AG04450 (cell line): ENCODE results near the gene PABPN1. TPM values are rescaled to one million over a fixed set of nuclear protein-coding genes. Genes with fewer than 3 reads are reported as not detected.

Experiments used
- CTCF ChIA-PET: fragments of 300-600, 350-600 bp; formaldehyde crosslinking; extraction: SDS; loops from one replicate; lab custom pipeline; 2022; ENCODE audit warnings: antibody characterized with exemption, inconsistent platforms; lab: Charles Lee
- POLR2A ChIA-PET: fragments of 350-600 bp; formaldehyde crosslinking; extraction: SDS; loops from one replicate; lab custom pipeline; 2021; ENCODE audit warnings: antibody characterized with exemption, inconsistent platforms; lab: Yijun Ruan, JAX
- DNase-seq: peaks from one replicate; pipeline ENCODE4 v3.0.0-alpha.2; 2011; ENCODE audit warnings: low read depth, low spot score
- H3K27ac ChIP-seq: one replicate; pipeline ENCODE4 v1.5.1; 2012; ENCODE audit warnings: low read depth, low read length, control low read depth
- H3K27me3 ChIP-seq: one replicate; pipeline ENCODE4 v1.6.0; 2012; ENCODE audit warnings: low read length; ENCODE audit not compliant: control insufficient read depth, insufficient read depth
- H3K4me3 ChIP-seq: 2 replicates; pipeline ENCODE4 v1.5.1; 2011; ENCODE audit warnings: mild to moderate bottlenecking, low read depth, low read length, control low read depth
- H3K9me3 ChIP-seq: 2 replicates; pipeline ENCODE4 v1.5.1; 2012; ENCODE audit warnings: low read length; ENCODE audit not compliant: control insufficient read depth, insufficient read depth
- polyA plus RNA-seq: library from polyadenylated mRNA; depleted of rRNA; stranded (reverse); fragments of >200 nt; gene quantifications from 2 replicates; pipeline ENCODE4 v1.2.3, GENCODE V29; 2011
- TF ChIP-seq, protein P1 (sequence below): IDR thresholded peaks from 2 replicates; pipeline ENCODE4 v1.5.1; 2011; ENCODE audit warnings: low read depth, low read length, control low read depth, inconsistent platforms

The PABPN1 gene
- polyA plus RNA-seq, 1 experiment, result 182 TPM

DNA sequence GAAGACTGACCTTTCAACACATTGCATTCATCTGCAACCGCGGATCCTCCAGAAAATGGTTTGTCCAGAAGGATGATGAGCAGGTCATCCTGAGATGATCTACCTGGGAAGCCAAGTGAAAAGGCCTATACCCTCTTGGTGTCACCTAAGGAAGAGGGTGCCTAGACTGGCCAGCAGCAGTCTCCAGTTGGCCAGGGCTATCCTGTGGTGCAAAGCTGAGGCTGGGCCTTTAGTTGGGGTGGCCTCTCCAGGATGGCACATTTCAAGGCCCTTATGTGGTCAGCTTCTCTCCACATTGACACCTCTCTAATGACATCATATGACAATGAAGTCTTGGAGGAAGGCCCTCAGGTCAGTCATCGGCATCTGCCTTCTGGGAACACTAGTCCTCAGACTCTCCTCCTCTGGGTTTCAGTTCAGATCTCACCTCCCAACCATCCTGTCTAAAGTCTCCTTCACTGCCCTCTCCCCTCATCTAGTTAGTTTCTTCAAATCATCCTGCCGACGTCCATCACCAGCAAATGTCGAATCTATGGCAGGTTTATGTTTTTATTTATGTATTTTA is 34.7 kb downstream of the PABPN1 start:
- TF ChIP-seq, protein P1, sequence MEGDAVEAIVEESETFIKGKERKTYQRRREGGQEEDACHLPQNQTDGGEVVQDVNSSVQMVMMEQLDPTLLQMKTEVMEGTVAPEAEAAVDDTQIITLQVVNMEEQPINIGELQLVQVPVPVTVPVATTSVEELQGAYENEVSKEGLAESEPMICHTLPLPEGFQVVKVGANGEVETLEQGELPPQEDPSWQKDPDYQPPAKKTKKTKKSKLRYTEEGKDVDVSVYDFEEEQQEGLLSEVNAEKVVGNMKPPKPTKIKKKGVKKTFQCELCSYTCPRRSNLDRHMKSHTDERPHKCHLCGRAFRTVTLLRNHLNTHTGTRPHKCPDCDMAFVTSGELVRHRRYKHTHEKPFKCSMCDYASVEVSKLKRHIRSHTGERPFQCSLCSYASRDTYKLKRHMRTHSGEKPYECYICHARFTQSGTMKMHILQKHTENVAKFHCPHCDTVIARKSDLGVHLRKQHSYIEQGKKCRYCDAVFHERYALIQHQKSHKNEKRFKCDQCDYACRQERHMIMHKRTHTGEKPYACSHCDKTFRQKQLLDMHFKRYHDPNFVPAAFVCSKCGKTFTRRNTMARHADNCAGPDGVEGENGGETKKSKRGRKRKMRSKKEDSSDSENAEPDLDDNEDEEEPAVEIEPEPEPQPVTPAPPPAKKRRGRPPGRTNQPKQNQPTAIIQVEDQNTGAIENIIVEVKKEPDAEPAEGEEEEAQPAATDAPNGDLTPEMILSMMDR, result no peak
- POLR2A ChIA-PET, result no interaction called here
- H3K27ac ChIP-seq, result no peak overlapping the region
- no peak overlapping the region for H3K4me3 ChIP-seq
- H3K27me3 ChIP-seq, result no peaks in the 10 kb centered on the region
- DNase-seq, result no peak
- H3K9me3 ChIP-seq, result no peaks in the 10 kb centered on the region
- CTCF ChIA-PET, result interaction anchor here (2.6 kb wide), 1 partner anchor 24 kb away, joined by 8 read pairs; no protein-coding TSS in a partner anchor

DNA sequence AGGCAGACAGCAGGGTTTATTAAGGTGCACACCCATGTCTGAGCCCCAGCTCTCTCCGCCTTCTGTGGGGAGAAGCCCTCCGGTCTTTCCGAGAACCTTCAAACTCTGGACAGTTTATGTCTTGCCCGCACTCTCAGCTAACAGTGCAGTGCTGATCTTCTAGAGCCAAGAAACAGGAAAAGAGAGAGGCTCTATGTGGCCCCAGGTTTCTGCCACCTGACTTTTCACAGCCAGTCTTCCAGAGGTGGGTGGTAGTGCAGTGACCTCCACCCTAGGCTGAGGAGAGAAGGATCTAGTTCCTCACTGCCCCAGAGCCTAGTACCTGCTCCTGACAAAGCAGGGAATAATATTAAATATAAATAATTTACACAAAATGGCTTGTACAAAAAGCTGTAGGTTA is 35.4 kb downstream of the PABPN1 start:
- Histone ChIP-seq H3K4me3 (no peak overlapping the region), H3K27me3 (no peaks in the 10 kb centered on the region), H3K9me3 (no peaks in the 10 kb centered on the region), H3K27ac (no peak overlapping the region)
- ChIA-PET CTCF (interaction anchor here (2.6 kb wide), 1 partner anchor 24 kb away, joined by 8 read pairs; no protein-coding TSS in a partner anchor), POLR2A (no interaction called here)
- no peak for DNase-seq
- TF ChIP-seq, protein P1, result no peak

- no peak overlapping the region for H3K27ac ChIP-seq
- POLR2A ChIA-PET, result no interaction called here
- no peak overlapping the region for H3K4me3 ChIP-seq
- TF ChIP-seq, protein P1, result no peak
- no peak for DNase-seq
- no peaks in the 10 kb centered on the region for H3K9me3 ChIP-seq
- CTCF ChIA-PET, result interaction anchor here (2.6 kb wide), 1 partner anchor 23 kb away, joined by 8 read pairs; no protein-coding TSS in a partner anchor
- H3K27me3 ChIP-seq, result no peaks in the 10 kb centered on the region
Measured at GRCh38 chr14:23357261-23357660, 36.0 kb downstream of the PABPN1 start.

- TF ChIP-seq, protein P1, result no peak
- POLR2A ChIA-PET, result no interaction called here
- CTCF ChIA-PET, result interaction anchor here (2.6 kb wide), 1 partner anchor 22 kb away, joined by 8 read pairs; no protein-coding TSS in a partner anchor
- no peak for DNase-seq
- Histone ChIP-seq H3K27me3 (no peaks in the 10 kb centered on the region), H3K27ac (peak overlapping the region; percentile 11), H3K9me3 (no peaks in the 10 kb centered on the region), H3K4me3 (no peak overlapping the region)
Measured at GRCh38 chr14:23358042-23358441, 36.8 kb downstream of the PABPN1 start.

GRCh38 chr14:23358553-23359166 is 37.4 kb downstream of the PABPN1 start:
- Histone ChIP-seq H3K9me3 (no peaks in the 10 kb centered on the region), H3K4me3 (no peak overlapping the region), H3K27ac (peak overlapping the region; percentile 11), H3K27me3 (no peaks in the 10 kb centered on the region)
- no peak for DNase-seq
- TF ChIP-seq, protein P1, result no peak
- ChIA-PET POLR2A (no interaction called here), CTCF (interaction anchor here (2.6 kb wide), 1 partner anchor 22 kb away, joined by 8 read pairs; no protein-coding TSS in a partner anchor)
